Cardiac fibroblast (primary cell): ENCODE results near the gene ZBED4.

Experiments
- DNase-seq, 2 donors: peaks; one replicate each; pipeline versions ENCODE4 v3.0.0 to v3.0.0-alpha.2; 2010; ENCODE audit warnings: low read depth in 2 of 2
- H3K4me3 ChIP-seq, 2 donors: replicated peaks in 1 of 2; 1 replicate in 1 of 2; 2 replicates in 1 of 2; pipeline ENCODE4 v1.5.1; 2011; ENCODE audit warnings: low read depth in 2 of 2, low read length in 2 of 2, mild to moderate bottlenecking in 2 of 2, moderate library complexity in 1 of 2
- CTCF ChIP-seq: IDR thresholded peaks from one replicate; pipeline ENCODE4 v1.5.1; 2011; ENCODE audit warnings: low read depth, mild to moderate bottlenecking, low read length, inconsistent platforms

ZBED4 gene

GRCh38 chr22:49893025-49893424, 39.4 kb downstream of the ZBED4 start:
- TF ChIP-seq CTCF, result no peak
- no peak overlapping the region for H3K4me3 ChIP-seq

GRCh38 chr22:49894322-49895054, 40.8 kb downstream of the ZBED4 start:
- DNase-seq, result no peak
- no peak overlapping the region for H3K4me3 ChIP-seq
- no peak for TF ChIP-seq CTCF

More at GRCh38 chr22:49893025-49893424, 39.4 kb downstream of the ZBED4 start:
- no peak for DNase-seq

- no peak overlapping the region for H3K4me3 ChIP-seq
- no peak for TF ChIP-seq CTCF
- no peak for DNase-seq
Observed at GRCh38 chr22:49896201-49896600, 42.6 kb downstream of the ZBED4 start.

- no peak for DNase-seq
- H3K4me3 ChIP-seq, result no peak overlapping the region
- no peak for TF ChIP-seq CTCF
Observed at GRCh38 chr22:49897015-49897684, 43.5 kb downstream of the ZBED4 start.

GRCh38 chr22:49899530-49899929, 45.9 kb downstream of the ZBED4 start:
- TF ChIP-seq CTCF, result no peak
- DNase-seq, result no peak
- no peak overlapping the region for H3K4me3 ChIP-seq

- DNase-seq, result no peak
- TF ChIP-seq CTCF, result no peak
- H3K4me3 ChIP-seq, result no peak overlapping the region
Observed at GRCh38 chr22:49900441-49901230, 47.0 kb downstream of the ZBED4 start.
